HepG2 (cell line): ENCODE data around the gene SLC2A11. TPM values are rescaled to one million over a fixed set of nuclear protein-coding genes. Genes with fewer than 3 reads are reported as not detected.

ENCODE experiments used
- GABPA ChIP-seq, 2 experiments: IDR thresholded peaks; 2 replicates each; pipeline ENCODE4 v1.6.1; 2011 to 2016; ENCODE audit warnings: low read depth in 2 of 2, low read length in 1 of 2, missing biosample characterization in 1 of 2, missing genetic modification characterization in 1 of 2
- ISX ChIP-seq: sonication (generic); formaldehyde crosslinking; conservative IDR thresholded peaks from 2 replicates; pipeline ENCODE4 v1.5.0; 2020; ENCODE audit warnings: missing genetic modification reagents
- KLF13 ChIP-seq: sonication (generic); formaldehyde crosslinking; IDR thresholded peaks from 2 replicates; pipeline ENCODE4 v1.4.0; 2020; ENCODE audit warnings: mild to moderate bottlenecking, missing genetic modification reagents
- RAD21 ChIP-seq: fragments of 450-650 bp; formaldehyde crosslinking; IDR thresholded peaks from 2 replicates; pipeline ENCODE4 v1.5.0; 2020; ENCODE audit warnings: mild to moderate bottlenecking
- RBFOX2 ChIP-seq: fragments of 200-400 bp; formaldehyde crosslinking; IDR thresholded peaks from 2 replicates; pipeline ENCODE4 v1.6.1; 2017; ENCODE audit warnings: low read depth, mild to moderate bottlenecking, low read length
- REL ChIP-seq: sonication (generic); formaldehyde crosslinking; conservative IDR thresholded peaks from 2 replicates; pipeline ENCODE4 v1.8.0; 2022; ENCODE audit warnings: mild to moderate bottlenecking, missing genetic modification reagents, moderate library complexity
- RFX3 ChIP-seq: IDR thresholded peaks from 2 replicates; pipeline ENCODE4 v1.6.1; 2016; ENCODE audit warnings: missing biosample characterization, missing genetic modification reagents
- SMC3 ChIP-seq: IDR thresholded peaks from 2 replicates; pipeline ENCODE4 v1.6.1; 2011; ENCODE audit warnings: low read length, improper control_type of control experiment
- TCF12 ChIP-seq, 2 experiments: fragments of 450-650 bp in 1 of 2; sonication (generic) in 1 of 2; formaldehyde crosslinking in 1 of 2; IDR thresholded peaks; 2 replicates each; pipeline versions ENCODE4 v1.6.1 to v1.8.0; 2017 to 2022; ENCODE audit warnings: antibody characterized with exemption in 1 of 2, mild to moderate bottlenecking in 1 of 2, missing genetic modification reagents in 1 of 2, moderate library complexity in 1 of 2
- TOPORS ChIP-seq: sonication (generic); formaldehyde crosslinking; IDR thresholded peaks from 2 replicates; pipeline ENCODE4 v1.8.0; 2023; ENCODE audit warnings: mild to moderate bottlenecking, missing genetic modification reagents
- ZFP1 ChIP-seq: IDR thresholded peaks from 2 replicates; pipeline ENCODE4 v1.6.1; 2016
- ZNF235 ChIP-seq: sonication (generic); formaldehyde crosslinking; IDR thresholded peaks from 2 replicates; pipeline ENCODE4 v1.8.1; 2023; ENCODE audit warnings: mild to moderate bottlenecking, missing genetic modification reagents, borderline replicate concordance
- ZNF432 ChIP-seq: sonication (generic); formaldehyde crosslinking; IDR thresholded peaks from 2 replicates; pipeline ENCODE4 v1.5.0; 2020; ENCODE audit warnings: missing genetic modification reagents, mild to moderate bottlenecking, borderline replicate concordance
- ZNF44 ChIP-seq: sonication (generic); formaldehyde crosslinking; IDR thresholded peaks from 2 replicates; pipeline ENCODE4 v1.5.1; 2020; ENCODE audit warnings: mild to moderate bottlenecking, missing genetic modification reagents
- ZNF451 ChIP-seq: sonication (generic); formaldehyde crosslinking; IDR thresholded peaks from 2 replicates; pipeline ENCODE4 v1.5.0; 2020; ENCODE audit warnings: mild to moderate bottlenecking, missing genetic modification reagents
- polyA plus RNA-seq, 8 experiments: library from polyadenylated mRNA; depleted of rRNA in 3 of 8; stranded (reverse) in 7 of 8; unstranded in 1 of 8; fragments of >200 nt; fragmentation: Illumina TruSeq in 4 of 8; extraction: Trizol in 4 of 8; gene quantifications; 2 replicates each; pipeline versions ENCODE4 v1.2.1 to v1.2.3, GENCODE V29; 2011 to 2016; ENCODE audit warnings: low read depth in 4 of 8, missing spikeins in 1 of 8, mixed read lengths in 1 of 8; ENCODE audit not compliant: insufficient read depth in 1 of 8
- total RNA-seq, 5 experiments: library from RNA; depleted of rRNA; stranded (reverse); fragments of >200 nt; fragmentation: Illumina TruSeq; extraction: Trizol; gene quantifications; 2 replicates each; pipeline ENCODE4 v1.2.3, GENCODE V29; 2016; ENCODE audit warnings: low read depth in 1 of 5
- TF ChIP-seq, protein P1 (sequence below): sonication (generic); formaldehyde crosslinking; IDR thresholded peaks from 2 replicates; pipeline ENCODE4 v1.8.0; 2022; ENCODE audit warnings: mild to moderate bottlenecking, missing genetic modification reagents
- TF ChIP-seq, protein P2 (sequence below): sonication (generic); formaldehyde crosslinking; IDR thresholded peaks from 2 replicates; pipeline ENCODE4 v1.9.0; 2022; ENCODE audit warnings: missing genetic modification reagents, mild to moderate bottlenecking, borderline replicate concordance
- TF ChIP-seq, protein P3 (sequence below): sonication (generic); formaldehyde crosslinking; IDR thresholded peaks from 2 replicates; pipeline ENCODE4 v1.4.0; 2020; ENCODE audit warnings: missing genetic modification reagents, mild to moderate bottlenecking, borderline replicate concordance
- TF ChIP-seq, protein P4 (sequence below): sonication (generic); formaldehyde crosslinking; IDR thresholded peaks from 2 replicates; pipeline ENCODE4 v1.4.0; 2020; ENCODE audit warnings: missing genetic modification reagents, borderline replicate concordance
- TF ChIP-seq, protein P5 (sequence below): sonication (generic); formaldehyde crosslinking; IDR thresholded peaks from 2 replicates; pipeline ENCODE4 v1.8.0; 2022; ENCODE audit warnings: mild to moderate bottlenecking, missing genetic modification reagents; ENCODE audit not compliant: insufficient replicate concordance

Gene SLC2A11
- total and polyA plus RNA-seq, 2 of the 13 experiments (the other 11 are each of a cell fraction or from before 2014, with no cell fraction given), result 15.2 to 15.4 TPM

DNA sequence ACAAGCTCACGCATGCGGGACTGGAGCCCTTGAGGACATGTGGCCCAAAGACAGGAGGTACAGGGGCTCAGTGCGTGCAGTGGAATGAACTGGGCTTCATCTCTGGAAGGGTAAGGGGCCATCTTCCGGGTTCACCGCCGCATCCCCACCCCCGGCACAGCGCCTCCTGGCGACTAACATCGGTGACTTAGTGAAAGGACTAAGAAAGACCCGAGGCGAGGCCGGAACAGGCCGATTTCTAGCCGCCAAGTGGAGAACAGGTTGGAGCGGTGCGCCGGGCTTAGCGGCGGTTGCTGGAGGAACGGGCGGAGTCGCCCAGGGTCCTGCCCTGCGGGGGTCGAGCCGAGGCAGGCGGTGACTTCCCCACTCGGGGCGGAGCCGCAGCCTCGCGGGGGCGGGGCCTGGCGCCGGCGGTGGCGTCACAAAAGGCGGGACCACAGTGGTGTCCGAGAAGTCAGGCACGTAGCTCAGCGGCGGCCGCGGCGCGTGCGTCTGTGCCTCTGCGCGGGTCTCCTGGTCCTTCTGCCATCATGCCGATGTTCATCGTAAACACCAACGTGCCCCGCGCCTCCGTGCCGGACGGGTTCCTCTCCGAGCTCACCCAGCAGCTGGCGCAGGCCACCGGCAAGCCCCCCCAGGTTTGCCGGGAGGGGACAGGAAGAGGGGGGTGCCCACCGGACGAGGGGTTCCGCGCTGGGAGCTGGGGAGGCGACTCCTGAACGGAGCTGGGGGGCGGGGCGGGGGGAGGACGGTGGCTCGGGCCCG lies 36.5 kb downstream of the SLC2A11 start, which contains the start of gene MIF (continued):
- TF ChIP-seq ZNF235 (CRISPR knock-in tag) (no peak), RBFOX2 (peak; percentile 97), RFX3 (CRISPR knock-in tag) (no peak), ZNF44 (no peak), REL (CRISPR knock-in tag) (no peak; the same call in 1 of the 2 replicates), SMC3 (0 out of 2 replicates have a peak, but pooled peaks have one; percentile 12), ISX (CRISPR knock-in tag) (no peak; the same call in 1 of the 2 replicates), RAD21 (CRISPR knock-in tag) (peak; percentile 48), ZNF451 (CRISPR knock-in tag) (peak; percentile 92), KLF13 (CRISPR knock-in tag) (no peak), GABPA (IDR thresholded peaks at IDR 0.05; ENCODE audit: low read depth, low read length) (peak; percentile 40), GABPA (CRISPR knock-in tag; IDR thresholded peaks at IDR 0.05; ENCODE audit: low read depth) (peak; percentile 42; the same call in 1 of the 2 replicates), ZFP1 (CRISPR knock-in tag) (no peak), TOPORS (CRISPR knock-in tag) (no peak), ZNF432 (CRISPR knock-in tag) (no peak), TCF12 (IDR thresholded peaks at IDR 0.05) (no peak), TCF12 (CRISPR knock-in tag; IDR thresholded peaks at IDR 0.05) (0 out of 2 replicates have a peak, but pooled peaks have one; percentile 19)
- TF ChIP-seq, protein P1, sequence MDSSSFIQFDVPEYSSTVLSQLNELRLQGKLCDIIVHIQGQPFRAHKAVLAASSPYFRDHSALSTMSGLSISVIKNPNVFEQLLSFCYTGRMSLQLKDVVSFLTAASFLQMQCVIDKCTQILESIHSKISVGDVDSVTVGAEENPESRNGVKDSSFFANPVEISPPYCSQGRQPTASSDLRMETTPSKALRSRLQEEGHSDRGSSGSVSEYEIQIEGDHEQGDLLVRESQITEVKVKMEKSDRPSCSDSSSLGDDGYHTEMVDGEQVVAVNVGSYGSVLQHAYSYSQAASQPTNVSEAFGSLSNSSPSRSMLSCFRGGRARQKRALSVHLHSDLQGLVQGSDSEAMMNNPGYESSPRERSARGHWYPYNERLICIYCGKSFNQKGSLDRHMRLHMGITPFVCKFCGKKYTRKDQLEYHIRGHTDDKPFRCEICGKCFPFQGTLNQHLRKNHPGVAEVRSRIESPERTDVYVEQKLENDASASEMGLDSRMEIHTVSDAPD (CRISPR knock-in tag), result 0 out of 2 replicates have a peak, but pooled peaks have one; percentile 20
- TF ChIP-seq, protein P2, sequence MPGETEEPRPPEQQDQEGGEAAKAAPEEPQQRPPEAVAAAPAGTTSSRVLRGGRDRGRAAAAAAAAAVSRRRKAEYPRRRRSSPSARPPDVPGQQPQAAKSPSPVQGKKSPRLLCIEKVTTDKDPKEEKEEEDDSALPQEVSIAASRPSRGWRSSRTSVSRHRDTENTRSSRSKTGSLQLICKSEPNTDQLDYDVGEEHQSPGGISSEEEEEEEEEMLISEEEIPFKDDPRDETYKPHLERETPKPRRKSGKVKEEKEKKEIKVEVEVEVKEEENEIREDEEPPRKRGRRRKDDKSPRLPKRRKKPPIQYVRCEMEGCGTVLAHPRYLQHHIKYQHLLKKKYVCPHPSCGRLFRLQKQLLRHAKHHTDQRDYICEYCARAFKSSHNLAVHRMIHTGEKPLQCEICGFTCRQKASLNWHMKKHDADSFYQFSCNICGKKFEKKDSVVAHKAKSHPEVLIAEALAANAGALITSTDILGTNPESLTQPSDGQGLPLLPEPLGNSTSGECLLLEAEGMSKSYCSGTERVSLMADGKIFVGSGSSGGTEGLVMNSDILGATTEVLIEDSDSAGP (CRISPR knock-in tag), result peak; percentile 86; the same call in 1 of the 2 replicates
- TF ChIP-seq, protein P3, sequence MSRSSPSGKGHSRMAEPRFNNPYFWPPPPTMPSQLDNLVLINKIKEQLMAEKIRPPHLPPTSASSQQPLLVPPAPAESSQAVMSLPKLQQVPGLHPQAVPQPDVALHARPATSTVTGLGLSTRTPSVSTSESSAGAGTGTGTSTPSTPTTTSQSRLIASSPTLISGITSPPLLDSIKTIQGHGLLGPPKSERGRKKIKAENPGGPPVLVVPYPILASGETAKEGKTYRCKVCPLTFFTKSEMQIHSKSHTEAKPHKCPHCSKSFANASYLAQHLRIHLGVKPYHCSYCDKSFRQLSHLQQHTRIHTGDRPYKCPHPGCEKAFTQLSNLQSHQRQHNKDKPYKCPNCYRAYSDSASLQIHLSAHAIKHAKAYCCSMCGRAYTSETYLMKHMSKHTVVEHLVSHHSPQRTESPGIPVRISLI (CRISPR knock-in tag), result no peak; the same call in 1 of the 2 replicates
- TF ChIP-seq, protein P4, sequence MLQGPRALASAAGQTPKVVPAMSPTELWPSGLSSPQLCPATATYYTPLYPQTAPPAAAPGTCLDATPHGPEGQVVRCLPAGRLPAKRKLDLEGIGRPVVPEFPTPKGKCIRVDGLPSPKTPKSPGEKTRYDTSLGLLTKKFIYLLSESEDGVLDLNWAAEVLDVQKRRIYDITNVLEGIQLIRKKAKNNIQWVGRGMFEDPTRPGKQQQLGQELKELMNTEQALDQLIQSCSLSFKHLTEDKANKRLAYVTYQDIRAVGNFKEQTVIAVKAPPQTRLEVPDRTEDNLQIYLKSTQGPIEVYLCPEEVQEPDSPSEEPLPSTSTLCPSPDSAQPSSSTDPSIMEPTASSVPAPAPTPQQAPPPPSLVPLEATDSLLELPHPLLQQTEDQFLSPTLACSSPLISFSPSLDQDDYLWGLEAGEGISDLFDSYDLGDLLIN (CRISPR knock-in tag), result no peak; the same call in 1 of the 2 replicates
- TF ChIP-seq, protein P5, sequence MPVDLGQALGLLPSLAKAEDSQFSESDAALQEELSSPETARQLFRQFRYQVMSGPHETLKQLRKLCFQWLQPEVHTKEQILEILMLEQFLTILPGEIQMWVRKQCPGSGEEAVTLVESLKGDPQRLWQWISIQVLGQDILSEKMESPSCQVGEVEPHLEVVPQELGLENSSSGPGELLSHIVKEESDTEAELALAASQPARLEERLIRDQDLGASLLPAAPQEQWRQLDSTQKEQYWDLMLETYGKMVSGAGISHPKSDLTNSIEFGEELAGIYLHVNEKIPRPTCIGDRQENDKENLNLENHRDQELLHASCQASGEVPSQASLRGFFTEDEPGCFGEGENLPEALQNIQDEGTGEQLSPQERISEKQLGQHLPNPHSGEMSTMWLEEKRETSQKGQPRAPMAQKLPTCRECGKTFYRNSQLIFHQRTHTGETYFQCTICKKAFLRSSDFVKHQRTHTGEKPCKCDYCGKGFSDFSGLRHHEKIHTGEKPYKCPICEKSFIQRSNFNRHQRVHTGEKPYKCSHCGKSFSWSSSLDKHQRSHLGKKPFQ (CRISPR knock-in tag), result peak; percentile 60
